ENCODE measurements around the gene C10orf105. TPM values are rescaled to one million over a fixed set of nuclear protein-coding genes. Genes with fewer than 3 reads are reported as not detected.

C10orf105 gene
- total RNA-seq, 2 experiments from 2014 or later, result 0.09 to 0.15 TPM

DNA sequence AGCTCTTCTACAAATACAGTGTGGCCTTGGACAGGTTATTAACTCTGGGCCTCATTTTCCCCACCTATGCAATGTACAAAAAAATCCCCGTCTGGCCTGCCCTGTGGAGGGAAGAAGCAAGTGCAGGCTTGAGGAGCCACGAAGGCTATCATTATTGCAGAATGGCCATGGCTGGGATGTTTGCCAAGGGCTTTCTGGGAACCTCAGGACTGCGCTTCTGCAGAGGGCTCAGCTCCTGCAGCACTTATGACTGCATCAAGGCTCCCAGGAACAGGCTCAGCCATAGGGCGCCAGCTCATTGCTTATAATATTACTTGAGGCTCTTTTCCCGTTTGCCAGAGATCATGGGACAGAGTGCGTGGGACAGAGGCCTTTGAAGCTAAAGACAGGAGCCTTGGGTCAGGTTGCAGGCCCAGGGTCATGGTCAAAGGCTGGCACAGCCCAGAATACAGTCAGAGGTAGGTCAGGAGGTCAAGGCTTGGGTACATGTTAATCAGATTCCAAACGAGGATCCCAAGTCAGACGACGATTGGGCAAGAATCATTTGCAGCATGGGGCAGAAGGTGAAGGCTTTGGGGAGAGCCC is 20.6 kb upstream of the C10orf105 start:
- Histone ChIP-seq H2AFZ (ENCODE audit: low read length) (no peak overlapping the region), H3K4me2 (ENCODE audit: low read length) (no peak overlapping the region), H3K9me3 (ENCODE audit: low read length) (no peaks in the 10 kb centered on the region), H3K27ac (ENCODE audit: low read depth, low read length, poor library complexity, severe bottlenecking) (no peak overlapping the region), H3K4me3 (ENCODE audit: low read depth, low read length, poor library complexity, severe bottlenecking) (no peak overlapping the region), H3K36me3 (ENCODE audit: insufficient read depth, low read length) (no peaks in the 10 kb centered on the region), H4K20me1 (ENCODE audit: insufficient read depth, low read length) (no peaks in the 10 kb centered on the region), H3K4me1 (ENCODE audit: insufficient read depth, low read length, poor library complexity, severe bottlenecking) (peaks cover 24% of the 10 kb centered on the region), H3K79me2 (ENCODE audit: insufficient read depth, low read depth, low read length) (no peaks in the 10 kb centered on the region), H3K9me2 (ENCODE audit: insufficient read depth, low read length) (no peaks in the 10 kb centered on the region)
- CTCF ChIA-PET (ENCODE audit: unreplicated experiment), result no interaction called here
- POLR2A ChIA-PET, result interaction anchor here (1.0 kb wide), 1 partner anchor 9 kb away, joined by 4 read pairs; no protein-coding TSS in a partner anchor
- TF ChIP-seq EZH2phosphoT487 (IDR thresholded peaks at IDR 0.05; ENCODE audit: borderline replicate concordance, low read depth, low read length), result no peak
- TF ChIP-seq CTCF (conservative IDR thresholded peaks at IDR 0.05; ENCODE audit: low read length), result no peak
- no TSS peak for BruUV-seq (replicated peaks)
- DNase-seq (ENCODE audit: low spot score), result no peak
- intact Hi-C loops (cut with micrococcal nuclease; ENCODE audit: unreplicated experiment), result no loop called here

DNA sequence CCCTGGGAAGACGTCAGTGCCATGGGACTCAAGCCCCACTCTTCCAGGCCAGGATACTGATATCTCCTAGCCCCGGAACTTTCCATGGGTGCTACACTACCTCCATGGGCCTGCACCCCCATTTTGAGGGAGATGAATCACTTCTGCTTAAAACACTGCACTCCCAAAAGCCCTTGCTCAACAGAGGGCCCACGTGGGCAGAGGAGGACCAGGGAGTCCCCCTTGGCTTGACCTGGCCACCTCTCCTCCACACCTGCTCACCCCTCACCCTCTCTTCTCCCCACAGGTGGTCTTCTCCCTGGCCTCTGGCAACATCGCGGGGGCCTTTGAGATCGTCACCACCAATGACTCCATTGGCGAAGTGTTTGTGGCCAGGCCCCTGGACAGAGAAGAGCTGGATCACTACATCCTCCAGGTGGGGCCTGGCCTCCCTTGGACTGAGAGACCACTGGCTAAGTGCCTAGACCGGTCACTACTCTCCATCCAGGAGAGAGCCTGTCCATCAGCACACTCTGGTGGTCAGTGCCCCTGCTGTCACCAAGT is 19.9 kb upstream of the C10orf105 start:
- intact Hi-C loops (cut with micrococcal nuclease; ENCODE audit: unreplicated experiment), result no loop called here
- H3K4me3 ChIP-seq (ENCODE audit: low read depth, low read length, poor library complexity, severe bottlenecking), result no peak overlapping the region
- CTCF ChIA-PET (ENCODE audit: unreplicated experiment), result no interaction called here
- no peaks in the 10 kb centered on the region for H3K36me3 ChIP-seq (ENCODE audit: insufficient read depth, low read length)
- H3K4me2 ChIP-seq (ENCODE audit: low read length), result no peak overlapping the region
- no peaks in the 10 kb centered on the region for H3K79me2 ChIP-seq (ENCODE audit: insufficient read depth, low read depth, low read length)
- no peak overlapping the region for H3K27ac ChIP-seq (ENCODE audit: low read depth, low read length, poor library complexity, severe bottlenecking)
- DNase-seq (ENCODE audit: low spot score), result no peak
- no TSS peak for BruUV-seq (replicated peaks)
- H4K20me1 ChIP-seq (ENCODE audit: insufficient read depth, low read length), result no peaks in the 10 kb centered on the region
- no peaks in the 10 kb centered on the region for H3K9me3 ChIP-seq (ENCODE audit: low read length)
- no peak overlapping the region for H2AFZ ChIP-seq (ENCODE audit: low read length)
- no peak for TF ChIP-seq EZH2phosphoT487 (IDR thresholded peaks at IDR 0.05; ENCODE audit: borderline replicate concordance, low read depth, low read length)
- TF ChIP-seq CTCF (conservative IDR thresholded peaks at IDR 0.05; ENCODE audit: low read length), result no peak
- POLR2A ChIA-PET, result interaction anchor here (1.0 kb wide), 1 partner anchor 10 kb away, joined by 4 read pairs; no protein-coding TSS in a partner anchor
- no peaks in the 10 kb centered on the region for H3K9me2 ChIP-seq (ENCODE audit: insufficient read depth, low read length)
- peaks cover 31% of the 10 kb centered on the region for H3K4me1 ChIP-seq (ENCODE audit: insufficient read depth, low read length, poor library complexity, severe bottlenecking)

DNA sequence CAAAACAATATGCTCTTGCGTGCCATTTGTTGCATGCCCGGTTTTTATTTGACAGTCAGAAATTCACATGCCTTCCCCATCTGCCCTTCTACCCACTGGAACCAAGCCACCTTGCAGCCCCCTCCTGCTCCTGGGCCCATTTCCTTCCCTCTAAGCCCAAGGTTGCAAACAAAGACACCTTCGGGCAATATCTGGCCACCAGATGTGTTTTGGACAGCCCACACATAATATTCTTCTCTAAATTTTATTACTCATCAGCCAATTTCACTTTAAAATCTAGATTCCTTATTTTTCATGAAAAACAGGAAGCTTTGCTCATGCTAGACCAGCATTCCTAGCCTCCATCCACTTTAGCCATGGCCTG is 18.2 kb upstream of the C10orf105 start:
- no peak overlapping the region for H3K27ac ChIP-seq (ENCODE audit: low read depth, low read length, poor library complexity, severe bottlenecking)

More for the DNA sequence above, 18.2 kb upstream of the C10orf105 start:
- Histone ChIP-seq H3K4me1 (ENCODE audit: insufficient read depth, low read length, poor library complexity, severe bottlenecking) (peaks cover 42% of the 10 kb centered on the region), H3K36me3 (ENCODE audit: insufficient read depth, low read length) (no peaks in the 10 kb centered on the region), H3K4me2 (ENCODE audit: low read length) (no peak overlapping the region), H3K9me2 (ENCODE audit: insufficient read depth, low read length) (no peaks in the 10 kb centered on the region), H3K79me2 (ENCODE audit: insufficient read depth, low read depth, low read length) (no peaks in the 10 kb centered on the region), H4K20me1 (ENCODE audit: insufficient read depth, low read length) (no peaks in the 10 kb centered on the region), H2AFZ (ENCODE audit: low read length) (no peak overlapping the region), H3K9me3 (ENCODE audit: low read length) (no peaks in the 10 kb centered on the region), H3K4me3 (ENCODE audit: low read depth, low read length, poor library complexity, severe bottlenecking) (no peak overlapping the region)
- ChIA-PET CTCF (ENCODE audit: unreplicated experiment) (no interaction called here), POLR2A (interaction anchor here (0.8 kb wide), 1 partner anchor 11 kb away, joined by 3 read pairs; no protein-coding TSS in a partner anchor)
- BruUV-seq (replicated peaks), result no TSS peak
- DNase-seq (ENCODE audit: low spot score), result no peak
- intact Hi-C loops (cut with micrococcal nuclease; ENCODE audit: unreplicated experiment), result no loop called here
- TF ChIP-seq CTCF (conservative IDR thresholded peaks at IDR 0.05; ENCODE audit: low read length), result no peak
- TF ChIP-seq EZH2phosphoT487 (IDR thresholded peaks at IDR 0.05; ENCODE audit: borderline replicate concordance, low read depth, low read length), result no peak

Measured in OCI-LY7 (cell line).